Heart right ventricle (tissue), 16 donors: ENCODE measurements around the gene SLC10A6. TPM values are rescaled to one million over a fixed set of nuclear protein-coding genes. Genes with fewer than 3 reads are reported as not detected.

Experiments
- ATAC-seq, 8 donors: fragments of 200-7000 bp; cut with Tn5 transposase; one replicate each; pipeline ENCODE4 v1.9.1; 2020; ENCODE audit warnings: mild to moderate bottlenecking in 8 of 8, moderate library complexity in 8 of 8, moderate number of reproducible peaks in 1 of 8
- DNase-seq, 2 donors: peaks; one replicate each; pipeline ENCODE4 v3.0.0-alpha.2; 2020
- H3K27ac ChIP-seq, 10 donors: fragments of 200-600 bp; sonication (generic) in 2 of 10; one replicate each; pipeline versions ENCODE4 v1.5.0 to v1.8.0; 2020 to 2022; ENCODE audit warnings: mild to moderate bottlenecking in 3 of 10
- H3K27me3 ChIP-seq, 7 donors: fragments of 200-600 bp; one replicate each; pipeline ENCODE4 v1.8.0; 2021 to 2022; ENCODE audit warnings: mild to moderate bottlenecking in 2 of 7
- H3K36me3 ChIP-seq, 9 donors: fragments of 200-600 bp; sonication (generic) in 1 of 9; one replicate each; pipeline versions ENCODE4 v1.5.0 to v1.8.0; 2020 to 2022; ENCODE audit warnings: mild to moderate bottlenecking in 2 of 9
- H3K4me1 ChIP-seq, 9 donors: fragments of 200-600 bp; sonication (generic) in 1 of 9; one replicate each; pipeline versions ENCODE4 v1.5.0 to v1.8.0; 2020 to 2022; ENCODE audit warnings: mild to moderate bottlenecking in 4 of 9
- H3K4me3 ChIP-seq, 10 donors: fragments of 200-600 bp; sonication (generic) in 2 of 10; one replicate each; pipeline versions ENCODE4 v1.5.0 to v1.8.0; 2020 to 2022; ENCODE audit warnings: mild to moderate bottlenecking in 7 of 10, moderate library complexity in 2 of 10
- H3K9me3 ChIP-seq, 11 donors: fragments of 200-600 bp in 10 of 11; sonication (generic) in 2 of 11; one replicate each; pipeline versions ENCODE4 v1.5.0 to v1.8.0; 2013 to 2022; ENCODE audit warnings: mild to moderate bottlenecking in 2 of 11, control low read depth in 1 of 11, moderate library complexity in 1 of 11
- WGBS, 2 donors: extraction: QIAGEN DNeasy Blood & Tissue Kit; methylation state at CpG; one replicate each; pipeline ENCODE4 v1.1.7; 2013; ENCODE audit warnings: inconsistent platforms in 1 of 2; 5-methylcytosine and 5-hydroxymethylcytosine counted together
- intact Hi-C, 10 donors: fragments of 100-400 bp; cut with DNase I; formaldehyde crosslinking; loops; one replicate each; pipeline versions ENCODE4 v1.11.1 to v1.14.2; 2022
- polyA plus RNA-seq, 2 donors: library from polyadenylated mRNA; stranded (reverse); fragments of 200-250 nt; gene quantifications; one replicate each; pipeline ENCODE4 v1.2.3, GENCODE V29; 2013
- total RNA-seq, 10 donors: library from RNA; stranded (reverse); fragmentation: NEBNext Ultra II Directional in 3 of 10; extraction: Animal tissue kit (Norgen Biotek cat#: 25700) in 3 of 10; gene quantifications; one replicate each; pipeline versions ENCODE4 v1.2.1 to v1.2.4, GENCODE V29; 2021 to 2023
- TF ChIP-seq, protein P1 (sequence below), 9 donors: fragments of 200-600 bp; sonication (generic) in 2 of 9; IDR thresholded peaks; one replicate each; pipeline versions ENCODE4 v1.5.0 to v1.8.0; 2021 to 2022; ENCODE audit warnings: antibody characterized with exemption in 9 of 9, mild to moderate bottlenecking in 5 of 9, moderate library complexity in 1 of 9
- donor health status: Arrhythmogenic right ventricular cardiomyopathy.
- donor health status: ischemic (EF 13 %, LVEDD 7.1; RV severe dilation, severe dysfunction).
- donor health status: healthy with polysubstance abuse.
- donor health status: DM: no; HTN: yes; CAD: no.
- donor health status: DM: no; HTN: no; CAD: no.
- donor health status: ischemic (EF 25% LVEDD 6.9; RV normal size, moderate dysfunction).
- donor health status: ischemic (EF 25% LVEDD 5.7; RV mildly dilated, moderate dysfunction).
- donor health status: healthy.
- donor health status: DM: yes; HTN: yes; CAD: no.
- donor health status: Ischemic cardiomyopathy.
- donor health status: ischemic (EF 35%, LVEDD 5.7; RV mildly dilated, moderate dysfunction).
- donor health status: nonischemic (EF 11% LVEDD 7.7; RV severe dilation, severe dysfunction).
- donor health status: DM: yes; HTN: yes; CAD: no.
- donor health status: PGD.
- donor health status: ischemic (EF 29% LVEDD 5.4; RV normal size, mild dysfunction).
- donor health status: nonischemic (EF 23%, LVEDD 6.1; RV moderate dilation, normal function).

Gene SLC10A6
- total and polyA plus RNA-seq, 12 donors: 0.22 to 0.90 (median 0.46) TPM; not detected in 2

DNA sequence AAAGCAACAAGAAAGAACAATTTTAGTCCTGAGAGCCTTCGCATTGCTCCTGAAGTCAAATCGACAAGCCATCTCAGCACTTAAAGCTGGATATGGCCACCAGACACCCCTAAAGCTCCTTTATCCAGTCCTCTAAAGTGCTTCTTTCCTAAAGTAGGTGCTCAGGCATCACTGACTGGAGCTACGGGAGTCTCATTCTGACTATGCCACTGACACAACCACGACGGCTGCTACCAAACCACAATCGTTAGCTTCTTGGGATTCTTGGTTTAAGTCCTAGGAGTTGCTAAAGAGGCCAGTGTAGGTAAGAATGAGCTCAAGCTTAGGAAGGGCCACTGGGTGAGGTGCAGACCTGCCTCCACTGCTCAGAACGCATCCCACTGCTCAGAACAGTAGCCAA, 1.0 kb downstream of the SLC10A6 start:
- peak overlapping the region in 3 of 10 donors; percentile 18 to 33 (median 29) for H3K4me3 ChIP-seq
- no peak for DNase-seq
- no peak for ATAC-seq
- TF ChIP-seq, protein P1, sequence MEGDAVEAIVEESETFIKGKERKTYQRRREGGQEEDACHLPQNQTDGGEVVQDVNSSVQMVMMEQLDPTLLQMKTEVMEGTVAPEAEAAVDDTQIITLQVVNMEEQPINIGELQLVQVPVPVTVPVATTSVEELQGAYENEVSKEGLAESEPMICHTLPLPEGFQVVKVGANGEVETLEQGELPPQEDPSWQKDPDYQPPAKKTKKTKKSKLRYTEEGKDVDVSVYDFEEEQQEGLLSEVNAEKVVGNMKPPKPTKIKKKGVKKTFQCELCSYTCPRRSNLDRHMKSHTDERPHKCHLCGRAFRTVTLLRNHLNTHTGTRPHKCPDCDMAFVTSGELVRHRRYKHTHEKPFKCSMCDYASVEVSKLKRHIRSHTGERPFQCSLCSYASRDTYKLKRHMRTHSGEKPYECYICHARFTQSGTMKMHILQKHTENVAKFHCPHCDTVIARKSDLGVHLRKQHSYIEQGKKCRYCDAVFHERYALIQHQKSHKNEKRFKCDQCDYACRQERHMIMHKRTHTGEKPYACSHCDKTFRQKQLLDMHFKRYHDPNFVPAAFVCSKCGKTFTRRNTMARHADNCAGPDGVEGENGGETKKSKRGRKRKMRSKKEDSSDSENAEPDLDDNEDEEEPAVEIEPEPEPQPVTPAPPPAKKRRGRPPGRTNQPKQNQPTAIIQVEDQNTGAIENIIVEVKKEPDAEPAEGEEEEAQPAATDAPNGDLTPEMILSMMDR (IDR thresholded peaks at IDR 0.05): no peak
- 63 to 64% methylated on average over 7 of the region's 7 CpGs for WGBS, 2 donors
- peak overlapping the region in 7 of 10 donors; percentile 17 to 66 (median 49) for H3K27ac ChIP-seq
- H3K36me3 ChIP-seq: no peaks in the 10 kb centered on the region
- H3K27me3 ChIP-seq: no peaks in the 10 kb centered on the region
- H3K4me1 ChIP-seq: peaks cover 0 to 44% (median 15%) of the 10 kb centered on the region in 9 donors
- H3K9me3 ChIP-seq: no peaks in the 10 kb centered on the region
- intact Hi-C loops: loop anchor here in 1 of 10 donors (5.0 kb wide), 1 partner anchor 44 kb away; the partner anchor contains the start of gene C4orf36

DNA sequence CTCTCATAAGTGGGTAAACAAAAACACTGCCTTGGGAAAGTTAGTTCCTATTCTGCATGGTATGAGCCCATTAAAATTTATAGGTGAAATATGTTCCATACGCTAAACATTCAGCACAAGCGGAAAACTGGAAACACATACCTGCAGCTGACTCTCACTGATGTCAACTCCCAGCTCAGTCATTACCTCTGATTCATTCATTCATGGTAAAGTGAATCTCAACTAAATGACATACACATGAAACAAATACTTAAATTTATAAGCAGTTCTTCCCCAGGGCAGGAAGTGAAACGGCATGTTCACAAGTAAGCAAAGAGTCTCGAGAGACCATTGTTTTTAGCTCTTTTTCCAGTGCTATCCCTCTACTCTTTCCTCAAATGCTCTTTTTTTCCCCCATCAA, 1.6 kb downstream of the SLC10A6 start:
- Histone ChIP-seq H3K27me3 (no peaks in the 10 kb centered on the region), H3K36me3 (no peaks in the 10 kb centered on the region), H3K27ac (peak overlapping the region in 4 of 10 donors; percentile 17 to 66 (median 54)), H3K4me3 (peak overlapping the region in 2 of 10 donors; percentile 18 to 33), H3K9me3 (no peaks in the 10 kb centered on the region), H3K4me1 (peaks cover 0 to 44% (median 15%) of the 10 kb centered on the region in 9 donors)
- DNase-seq: no peak
- TF ChIP-seq, protein P1 (IDR thresholded peaks at IDR 0.05): no peak
- peak in 1 of 8 donors; percentile 8 for ATAC-seq
- WGBS, 2 donors: 68 to 70% methylated on average over 4 of the region's 4 CpGs
- intact Hi-C loops: loop anchor here in 1 of 10 donors (5.0 kb wide), 1 partner anchor 45 kb away; the partner anchor contains the start of gene C4orf36

DNA sequence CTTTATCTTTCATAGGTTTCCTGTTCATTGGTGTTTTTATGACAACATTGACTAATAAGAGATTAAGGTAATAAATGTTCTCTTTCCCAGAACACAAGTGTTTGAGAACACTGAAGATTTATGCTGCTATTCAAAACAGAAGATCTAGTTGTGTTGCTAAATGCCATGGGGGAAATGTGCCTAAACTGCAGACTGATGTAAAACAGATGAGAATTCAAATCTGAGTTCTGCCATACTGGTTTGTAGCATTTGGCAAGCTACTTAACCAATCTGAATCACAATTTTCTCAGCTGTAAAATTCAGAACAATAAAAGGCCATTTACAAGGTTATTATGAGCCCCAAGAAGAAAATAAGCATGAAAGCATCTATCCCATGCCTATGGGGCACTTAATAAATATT, 2.3 kb downstream of the SLC10A6 start:
- Histone ChIP-seq H3K27me3 (no peaks in the 10 kb centered on the region), H3K9me3 (no peaks in the 10 kb centered on the region), H3K27ac (peak overlapping the region in 2 of 10 donors; percentile 53 to 59), H3K4me3 (no peak overlapping the region), H3K4me1 (peaks cover 0 to 44% (median 15%) of the 10 kb centered on the region in 9 donors), H3K36me3 (no peaks in the 10 kb centered on the region)
- intact Hi-C loops: loop anchor here in 1 of 10 donors (5.0 kb wide), 1 partner anchor 45 kb away; the partner anchor contains the start of gene C4orf36
- DNase-seq (no peak), ATAC-seq (no peak)
- TF ChIP-seq, protein P1 (IDR thresholded peaks at IDR 0.05): no peak

DNA sequence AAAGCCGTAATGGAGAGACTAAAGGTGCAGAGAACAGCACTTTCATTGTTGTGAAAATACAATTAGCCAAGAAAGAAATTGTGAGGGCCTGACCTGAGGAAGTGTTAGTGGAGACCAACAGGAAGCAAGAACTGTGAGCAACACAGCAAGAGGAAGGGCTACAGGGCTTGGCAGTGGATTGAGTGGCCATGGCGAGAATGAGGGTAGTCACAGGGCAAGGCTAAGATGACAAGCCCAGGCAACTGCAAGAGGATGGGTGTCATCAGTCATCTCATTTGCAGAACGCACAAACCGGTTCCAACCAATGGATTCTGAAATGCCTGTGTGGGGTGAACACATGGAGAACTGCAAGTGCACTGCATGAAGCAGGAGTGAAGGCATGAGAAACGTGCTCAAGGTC, 3.6 kb downstream of the SLC10A6 start:
- TF ChIP-seq, protein P1 (IDR thresholded peaks at IDR 0.05): no peak
- H3K4me3 ChIP-seq: no peak overlapping the region
- peaks cover 0 to 44% (median 15%) of the 10 kb centered on the region in 9 donors for H3K4me1 ChIP-seq
- H3K9me3 ChIP-seq: no peaks in the 10 kb centered on the region
- DNase-seq (no peak), ATAC-seq (peak in 1 of 8 donors; percentile 20)
- 68 to 73% methylated on average over 5 of the region's 5 CpGs for WGBS, 2 donors
- no peaks in the 10 kb centered on the region for H3K36me3 ChIP-seq
- H3K27me3 ChIP-seq: no peaks in the 10 kb centered on the region
- intact Hi-C loops: loop anchor here in 1 of 10 donors (5.0 kb wide), 1 partner anchor 47 kb away; the partner anchor contains the start of gene C4orf36
- no peak overlapping the region for H3K27ac ChIP-seq
